ENCODE measurements around the gene FBXW4. TPM values are rescaled to one million over a fixed set of nuclear protein-coding genes. Genes with fewer than 3 reads are reported as not detected.

The FBXW4 gene
- total and polyA plus RNA-seq, 9 of the 15 experiments (the other 6 are each of a cell fraction or from before 2014, with no cell fraction given), result 1.0 to 10.6 (median 5.4) TPM

DNA sequence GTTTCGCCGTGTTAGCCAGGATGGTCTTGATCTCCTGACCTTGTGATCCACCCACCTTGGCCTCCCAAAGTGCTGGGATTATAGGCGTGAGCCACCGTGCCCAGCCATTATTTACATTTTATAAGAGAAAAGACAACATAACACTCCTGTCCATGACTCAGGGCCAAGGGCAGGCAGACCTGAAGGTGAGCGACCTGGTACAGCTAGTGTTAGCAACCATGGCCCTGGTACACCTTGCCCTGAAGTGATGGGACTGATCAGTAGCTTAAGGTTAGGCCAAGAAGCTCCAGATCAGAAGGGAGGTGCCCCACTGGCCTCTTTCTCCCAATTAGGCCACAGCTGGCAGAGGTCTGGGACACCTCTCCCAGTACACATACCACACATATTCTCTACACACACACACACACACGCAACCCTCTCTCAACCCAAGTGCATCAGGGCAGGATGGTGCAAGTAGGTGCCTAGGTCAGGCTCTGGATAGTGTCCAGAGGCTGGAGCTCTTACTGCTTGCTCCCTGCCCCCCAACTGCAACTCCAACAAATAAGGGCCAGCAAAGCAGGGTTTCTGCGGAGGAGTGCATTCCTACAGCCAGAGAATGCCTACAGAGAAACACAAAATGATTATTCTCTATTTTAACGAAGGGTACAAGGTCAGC is 63.0 kb downstream of the FBXW4 start:
- Histone ChIP-seq H3K4me2 (ENCODE audit: insufficient read depth, low read length) (no peak overlapping the region), H3K4me3 (no peak overlapping the region), H3K36me3 (ENCODE audit: control insufficient read depth, insufficient read depth, low read length) (no peaks in the 10 kb centered on the region), H3K9ac (ENCODE audit: insufficient read depth in 1 of 2, low read depth in 2 of 2, low read length in 2 of 2) (no peak overlapping the region), H3K79me2 (ENCODE audit: control insufficient read depth, insufficient read depth, low read length) (no peaks in the 10 kb centered on the region), H3K27me3 (ENCODE audit: control insufficient read depth in 2 of 2, insufficient read depth in 2 of 2, low read length in 2 of 2) (no peaks in the 10 kb centered on the region), H3K9me3 (replicated peaks; ENCODE audit: control insufficient read depth, insufficient read depth, low read depth, low read length) (no peaks in the 10 kb centered on the region), H3K27ac (ENCODE audit: extremely low read depth, low read depth, low read length) (no peak overlapping the region), H3K4me1 (replicated peaks in 1 of 2; ENCODE audit: control insufficient read depth in 2 of 2, insufficient read depth in 2 of 2, low read length in 2 of 2) (no peaks in the 10 kb centered on the region), H4K20me1 (replicated peaks; ENCODE audit: control insufficient read depth, insufficient read depth, low read length) (no peaks in the 10 kb centered on the region), H3K9me1 (ENCODE audit: control insufficient read depth, insufficient read depth, low read length) (no peaks in the 10 kb centered on the region), H2AFZ (ENCODE audit: low read depth, low read length) (no peak overlapping the region)
- DNase-seq (ENCODE audit: extremely low read depth in 1 of 4, low spot score in 3 of 4), result no peak
- 37% methylated on average over 7 of the region's 8 CpGs for WGBS (ENCODE audit: insufficient coverage, low coverage, missing lambda C conversion rate)
- no peak for FAIRE-seq
- no TSS peak for BruUV-seq (replicated peaks)
- TF ChIP-seq SOX6 (IDR thresholded peaks at IDR 0.05) (no peak), ZNF431 (CRISPR knock-in tag; IDR thresholded peaks at IDR 0.05) (no peak), CAMTA2 (CRISPR knock-in tag; conservative IDR thresholded peaks at IDR 0.05) (no peak), GABPB1 (CRISPR knock-in tag; IDR thresholded peaks at IDR 0.05) (no peak)
- TF ChIP-seq, protein P1, sequence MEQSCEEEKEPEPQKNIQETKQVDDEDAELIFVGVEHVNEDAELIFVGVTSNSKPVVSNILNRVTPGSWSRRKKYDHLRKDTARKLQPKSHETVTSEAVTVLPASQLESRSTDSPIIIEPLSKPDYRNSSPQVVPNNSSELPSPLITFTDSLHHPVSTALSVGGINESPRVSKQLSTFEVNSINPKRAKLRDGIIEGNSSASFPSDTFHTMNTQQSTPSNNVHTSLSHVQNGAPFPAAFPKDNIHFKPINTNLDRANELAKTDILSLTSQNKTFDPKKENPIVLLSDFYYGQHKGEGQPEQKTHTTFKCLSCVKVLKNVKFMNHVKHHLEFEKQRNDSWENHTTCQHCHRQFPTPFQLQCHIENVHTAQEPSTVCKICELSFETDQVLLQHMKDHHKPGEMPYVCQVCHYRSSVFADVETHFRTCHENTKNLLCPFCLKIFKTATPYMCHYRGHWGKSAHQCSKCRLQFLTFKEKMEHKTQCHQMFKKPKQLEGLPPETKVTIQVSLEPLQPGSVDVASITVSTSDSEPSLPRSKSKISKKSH (CRISPR knock-in tag; IDR thresholded peaks at IDR 0.05), result no peak
- ATAC-seq, result no peak
- ChIA-PET CTCF (ENCODE audit: low intra/inter-chr PET ratio) (no interaction called here), POLR2A (no interaction called here)
- intact Hi-C loops (cut with micrococcal nuclease) (no loop called here), in situ Hi-C loops (cut with MboI) (no loop called here)

GRCh38 chr10:101630633-101630920 is 64.4 kb downstream of the FBXW4 start:
- no peaks in the 10 kb centered on the region for H3K27me3 ChIP-seq (ENCODE audit: control insufficient read depth in 2 of 2, insufficient read depth in 2 of 2, low read length in 2 of 2)
- no TSS peak for BruUV-seq (replicated peaks)
- H3K4me3 ChIP-seq, result no peak overlapping the region
- intact Hi-C loops (cut with micrococcal nuclease), result no loop called here
- H3K9me1 ChIP-seq (ENCODE audit: control insufficient read depth, insufficient read depth, low read length), result no peaks in the 10 kb centered on the region
- ChIA-PET POLR2A (no interaction called here), CTCF (ENCODE audit: low intra/inter-chr PET ratio) (no interaction called here)
- no peak for ATAC-seq
- H3K9me3 ChIP-seq (replicated peaks; ENCODE audit: control insufficient read depth, insufficient read depth, low read depth, low read length), result no peaks in the 10 kb centered on the region
- H2AFZ ChIP-seq (ENCODE audit: low read depth, low read length), result no peak overlapping the region
- H3K79me2 ChIP-seq (ENCODE audit: control insufficient read depth, insufficient read depth, low read length), result no peaks in the 10 kb centered on the region
- H3K27ac ChIP-seq (ENCODE audit: extremely low read depth, low read depth, low read length), result no peak overlapping the region
- H3K4me2 ChIP-seq (ENCODE audit: insufficient read depth, low read length), result no peak overlapping the region
- WGBS (ENCODE audit: insufficient coverage, low coverage, missing lambda C conversion rate), result 70% methylated on average over 1 of the region's 1 CpG
- H3K4me1 ChIP-seq (replicated peaks in 1 of 2; ENCODE audit: control insufficient read depth in 2 of 2, insufficient read depth in 2 of 2, low read length in 2 of 2), result no peaks in the 10 kb centered on the region
- in situ Hi-C loops (cut with MboI), result no loop called here
- no peak for DNase-seq (ENCODE audit: extremely low read depth in 1 of 4, low spot score in 3 of 4)
- H3K36me3 ChIP-seq (ENCODE audit: control insufficient read depth, insufficient read depth, low read length), result no peaks in the 10 kb centered on the region
- no peaks in the 10 kb centered on the region for H4K20me1 ChIP-seq (replicated peaks; ENCODE audit: control insufficient read depth, insufficient read depth, low read length)
- no peak for FAIRE-seq
- no peak overlapping the region for H3K9ac ChIP-seq (ENCODE audit: insufficient read depth in 1 of 2, low read depth in 2 of 2, low read length in 2 of 2)
- no peak for TF ChIP-seq ZNF830 (CRISPR knock-in tag; IDR thresholded peaks at IDR 0.05)
- TF ChIP-seq MITF (IDR thresholded peaks at IDR 0.05), result no peak
- TF ChIP-seq, protein P2, sequence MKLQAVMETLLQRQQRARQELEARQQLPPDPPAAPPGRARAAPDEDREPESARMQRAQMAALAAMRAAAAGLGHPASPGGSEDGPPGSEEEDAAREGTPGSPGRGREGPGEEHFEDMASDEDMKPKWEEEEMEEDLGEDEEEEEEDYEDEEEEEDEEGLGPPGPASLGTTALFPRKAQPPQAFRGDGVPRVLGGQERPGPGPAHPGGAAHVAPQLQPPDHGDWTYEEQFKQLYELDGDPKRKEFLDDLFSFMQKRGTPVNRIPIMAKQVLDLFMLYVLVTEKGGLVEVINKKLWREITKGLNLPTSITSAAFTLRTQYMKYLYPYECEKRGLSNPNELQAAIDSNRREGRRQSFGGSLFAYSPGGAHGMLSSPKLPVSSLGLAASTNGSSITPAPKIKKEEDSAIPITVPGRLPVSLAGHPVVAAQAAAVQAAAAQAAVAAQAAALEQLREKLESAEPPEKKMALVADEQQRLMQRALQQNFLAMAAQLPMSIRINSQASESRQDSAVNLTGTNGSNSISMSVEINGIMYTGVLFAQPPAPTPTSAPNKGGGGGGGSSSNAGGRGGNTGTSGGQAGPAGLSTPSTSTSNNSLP (IDR thresholded peaks at IDR 0.05; ENCODE audit: borderline replicate concordance, low read depth, low read length), result no peak
- no peak for TF ChIP-seq THAP12 (CRISPR knock-in tag; IDR thresholded peaks at IDR 0.05)
- TF ChIP-seq NFRKB (IDR thresholded peaks at IDR 0.05; ENCODE audit: low read depth), result no peak

Data from K562 (cell line).